GM21529 (cell line): Measurements from ENCODE around the gene RPS3.
A peak's percentile ranks its signal among the peaks of the same experiment; 100 is the strongest.

ENCODE experiments used
- ATAC-seq: cut with Tn5 transposase; IDR thresholded peaks from one replicate; pipeline ENCODE4 v1.9.1; 2021; ENCODE audit not compliant: unreplicated experiment

Gene RPS3

GRCh38 chr11:75413864-75414263 is 14.5 kb downstream of the RPS3 start:
- no peak for ATAC-seq

- no peak for ATAC-seq
Measured at GRCh38 chr11:75420224-75421034, 21.1 kb downstream of the RPS3 start.

- no peak for ATAC-seq
Measured at GRCh38 chr11:75421035-75421602, 21.8 kb downstream of the RPS3 start.

- no peak for ATAC-seq
Measured at GRCh38 chr11:75421902-75422247, 22.6 kb downstream of the RPS3 start.

- ATAC-seq, result no peak
Measured at GRCh38 chr11:75422248-75423231, 23.2 kb downstream of the RPS3 start.

GRCh38 chr11:75423721-75424120 is 24.4 kb downstream of the RPS3 start:
- ATAC-seq, result no peak

GRCh38 chr11:75424396-75424795 is 25.1 kb downstream of the RPS3 start:
- ATAC-seq, result no peak

- ATAC-seq, result no peak
Measured at GRCh38 chr11:75425422-75425821, 26.1 kb downstream of the RPS3 start.

GRCh38 chr11:75426720-75427086 is 27.4 kb downstream of the RPS3 start:
- no peak for ATAC-seq

GRCh38 chr11:75427181-75427580 is 27.9 kb downstream of the RPS3 start:
- no peak for ATAC-seq

- ATAC-seq, result no peak
Measured at GRCh38 chr11:75428281-75428724, 29.0 kb downstream of the RPS3 start.

- ATAC-seq, result no peak
Measured at GRCh38 chr11:75428989-75429640, 29.8 kb downstream of the RPS3 start.

GRCh38 chr11:75429641-75429901 is 30.3 kb downstream of the RPS3 start:
- ATAC-seq, result no peak

GRCh38 chr11:75429902-75430713 is 30.8 kb downstream of the RPS3 start:
- ATAC-seq, result peak; percentile 52

GRCh38 chr11:75430714-75431532 is 31.6 kb downstream of the RPS3 start:
- no peak for ATAC-seq

- no peak for ATAC-seq
Measured at GRCh38 chr11:75431533-75432525, 32.5 kb downstream of the RPS3 start.

GRCh38 chr11:75432911-75433321 is 33.6 kb downstream of the RPS3 start, which contains the start of gene KLHL35:
Gene KLHL35 (minus strand): TSS chr11:75433203. CDS start chr11:75430629, 2,574 bp downstream.
- ATAC-seq, result no peak

- no peak for ATAC-seq
Measured at GRCh38 chr11:75433443-75433842, 34.1 kb downstream of the RPS3 start.
